Neutrophil (primary cell): Measurements from ENCODE around the gene FAM78A.
"Not testable (repeated sequence)": the region's sequence is repeated elsewhere in the genome, so short reads cannot be mapped to it uniquely, and the experiment has no call there.

ENCODE experiments used
- H3K27ac ChIP-seq: fragments of 200-600 bp; sonication (generic); 2 replicates; pipeline ENCODE4 v1.5.1; 2016; ENCODE audit warnings: mild to moderate bottlenecking, moderate library complexity
- H3K27me3 ChIP-seq: fragments of 200-600 bp; sonication (generic); 2 replicates; pipeline ENCODE4 v1.6.0; 2016; ENCODE audit warnings: mild to moderate bottlenecking
- H3K36me3 ChIP-seq: fragments of 200-600 bp; sonication (generic); 2 replicates; pipeline ENCODE4 v1.5.1; 2017
- H3K4me1 ChIP-seq, 2 experiments: fragments of 200-600 bp in 1 of 2; sonication (generic) in 1 of 2; 1 replicate in 1 of 2; 2 replicates in 1 of 2; pipeline versions ENCODE4 v1.5.1 to v1.6.1; 2013 to 2016; ENCODE audit warnings: low read depth in 1 of 2, low read length in 1 of 2, mild to moderate bottlenecking in 1 of 2, moderate library complexity in 1 of 2; ENCODE audit not compliant: control insufficient read depth in 1 of 2, insufficient read depth in 1 of 2
- H3K4me3 ChIP-seq, 2 experiments: fragments of 200-600 bp in 1 of 2; sonication (generic) in 1 of 2; 1 replicate in 1 of 2; 2 replicates in 1 of 2; pipeline ENCODE4 v1.5.1; 2013 to 2016; ENCODE audit warnings: low read depth in 1 of 2, low read length in 1 of 2, mild to moderate bottlenecking in 1 of 2, moderate library complexity in 1 of 2
- H3K9me3 ChIP-seq: fragments of 200-600 bp; sonication (generic); 2 replicates; pipeline ENCODE4 v1.5.1; 2016
- CTCF ChIP-seq: fragments of 200-600 bp; sonication (generic); IDR thresholded peaks from 2 replicates; pipeline ENCODE4 v1.5.1; 2016; ENCODE audit warnings: antibody characterized with exemption

FAM78A gene

GRCh38 chr9:131218370-131218769, 57.9 kb downstream of the FAM78A start:
- Histone ChIP-seq H3K4me3 (no peak overlapping the region), H3K4me1 (no peaks in the 10 kb centered on the region), H3K36me3 (peaks cover 19% of the 10 kb centered on the region), H3K27ac (no peak overlapping the region), H3K27me3 (no peaks in the 10 kb centered on the region), H3K9me3 (no peaks in the 10 kb centered on the region)
- TF ChIP-seq CTCF: no peak

GRCh38 chr9:131217331-131218031, 58.8 kb downstream of the FAM78A start:
- Histone ChIP-seq H3K4me1 (no peaks in the 10 kb centered on the region), H3K27ac (no peak overlapping the region), H3K36me3 (peaks cover 19% of the 10 kb centered on the region), H3K9me3 (no peaks in the 10 kb centered on the region), H3K27me3 (no peaks in the 10 kb centered on the region), H3K4me3 (no peak overlapping the region)
- no peak for TF ChIP-seq CTCF

- Histone ChIP-seq H3K4me3 (no peak overlapping the region), H3K4me1 (no peaks in the 10 kb centered on the region), H3K27me3 (no peaks in the 10 kb centered on the region), H3K9me3 (no peaks in the 10 kb centered on the region), H3K27ac (no peak overlapping the region), H3K36me3 (peaks cover 19% of the 10 kb centered on the region)
- no peak for TF ChIP-seq CTCF
These were observed 59.5 kb downstream of the FAM78A start for GRCh38 chr9:131216806-131217205.

- Histone ChIP-seq H3K4me3 (no peak overlapping the region), H3K36me3 (peaks cover 19% of the 10 kb centered on the region), H3K27me3 (no peaks in the 10 kb centered on the region), H3K4me1 (no peaks in the 10 kb centered on the region), H3K27ac (no peak overlapping the region), H3K9me3 (no peaks in the 10 kb centered on the region)
- no peak for TF ChIP-seq CTCF
These were observed 61.4 kb downstream of the FAM78A start for GRCh38 chr9:131214876-131215275.

- Histone ChIP-seq H3K36me3 (peaks cover 17% of the 10 kb centered on the region), H3K27ac (no peak overlapping the region), H3K9me3 (no peaks in the 10 kb centered on the region), H3K4me3 (no peak overlapping the region), H3K27me3 (no peaks in the 10 kb centered on the region), H3K4me1 (no peaks in the 10 kb centered on the region)
- TF ChIP-seq CTCF: no peak
These were observed 61.9 kb downstream of the FAM78A start for GRCh38 chr9:131214286-131214856.

- H3K4me1 ChIP-seq, H3K27me3 ChIP-seq, H3K27ac ChIP-seq, H3K9me3 ChIP-seq, H3K36me3 ChIP-seq, H3K4me3 ChIP-seq: not testable (repeated sequence)
These were observed 64.4 kb downstream of the FAM78A start for GRCh38 chr9:131211920-131212319.
